ENCODE measurements around the gene NFATC2.

- TF ChIP-seq CTCF (IDR thresholded peaks at IDR 0.05) = no peak
- no peak for TF ChIP-seq POLR2A (IDR thresholded peaks at IDR 0.05)
Observed at GRCh38 chr20:51588762-51589161, 46.2 kb upstream of the NFATC2 start.
